Measurements from ENCODE around the gene OVAAL. TPM values are rescaled to one million over a fixed set of nuclear protein-coding genes. Genes with fewer than 3 reads are reported as not detected.

OVAAL gene
- total and polyA plus RNA-seq, 10 of the 15 experiments (the other 5 are each of a cell fraction or from before 2014, with no cell fraction given) = 0.04 to 0.33 (median 0.06) TPM; not detected in 7

- TF ChIP-seq SMAD1 (IDR thresholded peaks at IDR 0.05; ENCODE audit: low read depth, partially characterized antibody) (no peak), BHLHE40 (IDR thresholded peaks at IDR 0.05; ENCODE audit: borderline replicate concordance in 1 of 2, low read depth in 2 of 2, low read length in 1 of 2) (no peak)
- SMC1A ChIA-PET (ENCODE audit: uncharacterized antibody, unreplicated experiment) = interaction anchor here (1.2 to 10.3 kb wide), 2 partner anchors 120 to 353 kb away, joined by 3 to 139 read pairs; no protein-coding TSS in a partner anchor
- Histone ChIP-seq H3K36me3 (ENCODE audit: control insufficient read depth in 2 of 2, insufficient read depth in 2 of 2, low read length in 1 of 2) (no peaks in the 10 kb centered on the region), H3K4me1 (ENCODE audit: control insufficient read depth, insufficient read depth, low read length) (peaks cover under 1% of the 10 kb centered on the region; the same call in 1 of the 2 replicates), H3K27me3 (replicated peaks in 1 of 2; ENCODE audit: control insufficient read depth in 2 of 2, insufficient read depth in 2 of 2, low read length in 1 of 2) (no peaks in the 10 kb centered on the region), H4K20me1 (ENCODE audit: control insufficient read depth, insufficient read depth) (no peaks in the 10 kb centered on the region), H3K9ac (ENCODE audit: control insufficient read depth, insufficient read depth, low read length) (no peak overlapping the region), H3K9me3 (replicated peaks; ENCODE audit: control insufficient read depth, insufficient read depth, low read length) (no peaks in the 10 kb centered on the region; the same call in 1 of the 3 replicates), H3K27ac (ENCODE audit: control insufficient read depth, insufficient read depth) (no peak overlapping the region), H3K4me2 (ENCODE audit: control insufficient read depth, insufficient read depth) (no peak overlapping the region), H3K79me2 (ENCODE audit: control insufficient read depth, insufficient read depth, low read length) (no peaks in the 10 kb centered on the region), H3K4me3 (no peak overlapping the region), H2AFZ (ENCODE audit: control insufficient read depth, low read depth, low read length) (no peak overlapping the region)
- intact Hi-C loops (cut with micrococcal nuclease; ENCODE audit: unreplicated experiment) = no loop called here
- DNase-seq (ENCODE audit: low read depth, low spot score) = no peak
- RAD21 ChIA-PET (ENCODE audit: unreplicated experiment) = interaction anchor here (1.3 kb wide), 1 partner anchor 351 kb away, joined by 4 read pairs; no protein-coding TSS in a partner anchor
- BruUV-seq (replicated peaks) = no TSS peak
- ATAC-seq = no peak
- 94% methylated on average over 2 of the region's 2 CpGs for WGBS (ENCODE audit: insufficient coverage, insufficient replicate concordance, low lambda C conversion rate, missing lambda C conversion rate)
- POLR2A ChIA-PET = no interaction called here
- CTCF ChIA-PET = interaction anchor here (0.6 to 10.4 kb wide), 2 partner anchors 352 to 888 kb away, joined by 3 to 236 read pairs; no protein-coding TSS in a partner anchor
- in situ Hi-C loops (cut with MboI) = loop anchor here (5.0 kb wide), 1 partner anchor 641 kb away; no protein-coding TSS in a partner anchor
- FAIRE-seq = no peak
Observed at GRCh38 chr1:180510882-180511281, 47.9 kb upstream of the OVAAL start.

- BruUV-seq (replicated peaks) = no TSS peak
- ChIA-PET CTCF (interaction anchor here (1.2 to 10.4 kb wide), 3 partner anchors 9 to 349 kb away, joined by 3 to 236 read pairs (median 7); no protein-coding TSS in a partner anchor), SMC1A (ENCODE audit: uncharacterized antibody, unreplicated experiment) (interaction anchor here (1.1 to 10.3 kb wide), 4 partner anchors 10 to 350 kb away, joined by 3 to 139 read pairs (median 4); partner anchors contain the start of gene ACBD6), RAD21 (ENCODE audit: unreplicated experiment) (interaction anchor here (0.7 to 2.0 kb wide), 3 partner anchors 348 to 622 kb away, joined by 3 to 11 read pairs (median 4); no protein-coding TSS in a partner anchor), POLR2A (interaction anchor here (0.6 kb wide), 1 partner anchor 179 kb away, joined by 6 read pairs; no protein-coding TSS in a partner anchor)
- Histone ChIP-seq H3K4me2 (ENCODE audit: control insufficient read depth, insufficient read depth) (no peak overlapping the region), H4K20me1 (ENCODE audit: control insufficient read depth, insufficient read depth) (no peaks in the 10 kb centered on the region), H3K4me3 (no peak overlapping the region), H3K9me3 (replicated peaks; ENCODE audit: control insufficient read depth, insufficient read depth, low read length) (no peaks in the 10 kb centered on the region; the same call in 1 of the 3 replicates), H3K36me3 (ENCODE audit: control insufficient read depth in 2 of 2, insufficient read depth in 2 of 2, low read length in 1 of 2) (no peaks in the 10 kb centered on the region), H3K27ac (ENCODE audit: control insufficient read depth, insufficient read depth) (no peak overlapping the region), H3K27me3 (replicated peaks in 1 of 2; ENCODE audit: control insufficient read depth in 2 of 2, insufficient read depth in 2 of 2, low read length in 1 of 2) (no peaks in the 10 kb centered on the region), H3K79me2 (ENCODE audit: control insufficient read depth, insufficient read depth, low read length) (no peaks in the 10 kb centered on the region), H3K4me1 (ENCODE audit: control insufficient read depth, insufficient read depth, low read length) (peaks cover 3% of the 10 kb centered on the region; the same call in 1 of the 2 replicates), H2AFZ (ENCODE audit: control insufficient read depth, low read depth, low read length) (no peak overlapping the region), H3K9ac (ENCODE audit: control insufficient read depth, insufficient read depth, low read length) (no peak overlapping the region)
- in situ Hi-C loops (cut with MboI) (loop anchor here (5.0 kb wide), 1 partner anchor 639 kb away; no protein-coding TSS in a partner anchor), intact Hi-C loops (cut with micrococcal nuclease; ENCODE audit: unreplicated experiment) (no loop called here)
- WGBS (ENCODE audit: insufficient coverage, insufficient replicate concordance, low lambda C conversion rate, missing lambda C conversion rate) = 73% methylated on average over 6 of the region's 6 CpGs
- no peak for DNase-seq (ENCODE audit: low read depth, low spot score)
- no peak for FAIRE-seq
- no peak for ATAC-seq
- TF ChIP-seq NBN (IDR thresholded peaks at IDR 0.05) (no peak), IRF4 (IDR thresholded peaks at IDR 0.05; ENCODE audit: low read depth, low read length) (no peak), SIX5 (IDR thresholded peaks at IDR 0.05; ENCODE audit: low read depth, low read length, severe bottlenecking) (no peak), RELA (IDR thresholded peaks at IDR 0.05; ENCODE audit: borderline replicate concordance, partially characterized antibody) (no peak), CBX3 (IDR thresholded peaks at IDR 0.05; ENCODE audit: borderline replicate concordance, low read depth) (no peak), SMAD1 (IDR thresholded peaks at IDR 0.05; ENCODE audit: low read depth, partially characterized antibody) (no peak), MTA3 (IDR thresholded peaks at IDR 0.05; ENCODE audit: borderline replicate concordance, low read length) (no peak), ESRRA (IDR thresholded peaks at IDR 0.05; ENCODE audit: low read length) (no peak), RFX5 (IDR thresholded peaks at IDR 0.05; ENCODE audit: low read depth, low read length) (no peak), TBL1XR1 (IDR thresholded peaks at IDR 0.05; ENCODE audit: low read depth, low read length) (no peak)
- TF ChIP-seq, protein P1, sequence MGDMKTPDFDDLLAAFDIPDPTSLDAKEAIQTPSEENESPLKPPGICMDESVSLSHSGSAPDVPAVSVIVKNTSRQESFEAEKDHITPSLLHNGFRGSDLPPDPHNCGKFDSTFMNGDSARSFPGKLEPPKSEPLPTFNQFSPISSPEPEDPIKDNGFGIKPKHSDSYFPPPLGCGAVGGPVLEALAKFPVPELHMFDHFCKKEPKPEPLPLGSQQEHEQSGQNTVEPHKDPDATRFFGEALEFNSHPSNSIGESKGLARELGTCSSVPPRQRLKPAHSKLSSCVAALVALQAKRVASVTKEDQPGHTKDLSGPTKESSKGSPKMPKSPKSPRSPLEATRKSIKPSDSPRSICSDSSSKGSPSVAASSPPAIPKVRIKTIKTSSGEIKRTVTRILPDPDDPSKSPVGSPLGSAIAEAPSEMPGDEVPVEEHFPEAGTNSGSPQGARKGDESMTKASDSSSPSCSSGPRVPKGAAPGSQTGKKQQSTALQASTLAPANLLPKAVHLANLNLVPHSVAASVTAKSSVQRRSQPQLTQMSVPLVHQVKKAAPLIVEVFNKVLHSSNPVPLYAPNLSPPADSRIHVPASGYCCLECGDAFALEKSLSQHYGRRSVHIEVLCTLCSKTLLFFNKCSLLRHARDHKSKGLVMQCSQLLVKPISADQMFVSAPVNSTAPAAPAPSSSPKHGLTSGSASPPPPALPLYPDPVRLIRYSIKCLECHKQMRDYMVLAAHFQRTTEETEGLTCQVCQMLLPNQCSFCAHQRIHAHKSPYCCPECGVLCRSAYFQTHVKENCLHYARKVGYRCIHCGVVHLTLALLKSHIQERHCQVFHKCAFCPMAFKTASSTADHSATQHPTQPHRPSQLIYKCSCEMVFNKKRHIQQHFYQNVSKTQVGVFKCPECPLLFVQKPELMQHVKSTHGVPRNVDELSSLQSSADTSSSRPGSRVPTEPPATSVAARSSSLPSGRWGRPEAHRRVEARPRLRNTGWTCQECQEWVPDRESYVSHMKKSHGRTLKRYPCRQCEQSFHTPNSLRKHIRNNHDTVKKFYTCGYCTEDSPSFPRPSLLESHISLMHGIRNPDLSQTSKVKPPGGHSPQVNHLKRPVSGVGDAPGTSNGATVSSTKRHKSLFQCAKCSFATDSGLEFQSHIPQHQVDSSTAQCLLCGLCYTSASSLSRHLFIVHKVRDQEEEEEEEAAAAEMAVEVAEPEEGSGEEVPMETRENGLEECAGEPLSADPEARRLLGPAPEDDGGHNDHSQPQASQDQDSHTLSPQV (IDR thresholded peaks at IDR 0.05) = no peak
Observed at GRCh38 chr1:180513531-180513930, 45.2 kb upstream of the OVAAL start.
